Uterus (tissue), 2 donors: ENCODE results near the gene STIM1.

Experiments used
- CTCF ChIP-seq, 4 experiments: fragments of 200-600 bp in 2 of 4; fragments of 450-650 bp in 2 of 4; sonication (generic) in 2 of 4; IDR thresholded peaks; one replicate each; pipeline ENCODE4 v1.5.1; 2016 to 2019; ENCODE audit warnings: antibody characterized with exemption in 4 of 4, mild to moderate bottlenecking in 2 of 4, moderate library complexity in 1 of 4
- POLR2A ChIP-seq, 2 donors: fragments of 450-650 bp; IDR thresholded peaks; one replicate each; pipeline ENCODE4 v1.6.1; 2016; ENCODE audit warnings: antibody characterized with exemption in 2 of 2, mild to moderate bottlenecking in 1 of 2, moderate library complexity in 1 of 2

DNA sequence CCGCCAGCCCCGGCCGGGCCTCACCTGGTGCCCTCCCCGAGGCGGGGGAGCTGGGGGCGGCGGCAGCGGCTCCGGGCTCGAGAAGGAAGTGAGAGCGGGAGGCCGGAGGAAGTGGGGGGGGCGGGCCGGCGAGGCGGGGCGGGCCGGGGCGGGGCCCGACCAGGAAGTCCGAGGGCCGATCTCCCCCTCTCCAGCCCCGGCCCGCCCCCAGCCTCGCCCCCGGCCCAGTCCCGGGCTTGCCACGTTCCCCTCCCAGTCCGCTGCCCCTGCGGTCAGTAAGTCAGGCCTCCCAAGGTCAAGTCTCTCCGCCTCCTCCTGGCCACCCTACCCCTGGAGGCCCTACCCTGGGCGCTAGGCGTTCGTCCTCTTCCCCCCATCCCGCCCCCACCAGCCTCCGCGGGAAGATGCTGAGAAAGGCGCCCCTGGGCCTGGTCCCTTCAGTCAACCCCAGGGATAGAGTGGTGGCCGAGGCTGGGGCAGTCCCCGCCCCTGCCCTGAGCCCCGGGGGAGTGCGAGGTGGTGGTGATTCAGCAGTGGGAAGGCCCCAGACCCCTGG lies 14.5 kb upstream of the STIM1 start, which contains the start of gene RHOG:
- TF ChIP-seq POLR2A (IDR thresholded peaks at IDR 0.05) = peak; percentile 34 to 40
- no peak for TF ChIP-seq CTCF (IDR thresholded peaks at IDR 0.05)
